HG03175 (cell line): ENCODE results near the gene C12orf75.

Source experiments
- ATAC-seq: cut with Tn5 transposase; IDR thresholded peaks from one replicate; pipeline ENCODE4 v1.9.1; 2021; ENCODE audit warnings: mild to moderate bottlenecking, moderate library complexity; ENCODE audit not compliant: unreplicated experiment

Gene C12orf75

GRCh38 chr12:105409279-105409678, 78.8 kb downstream of the C12orf75 start:
- ATAC-seq, result no peak

GRCh38 chr12:105409801-105410471, 79.4 kb downstream of the C12orf75 start:
- no peak for ATAC-seq

- ATAC-seq, result no peak
Observed at GRCh38 chr12:105413911-105414487, 83.5 kb downstream of the C12orf75 start.

DNA sequence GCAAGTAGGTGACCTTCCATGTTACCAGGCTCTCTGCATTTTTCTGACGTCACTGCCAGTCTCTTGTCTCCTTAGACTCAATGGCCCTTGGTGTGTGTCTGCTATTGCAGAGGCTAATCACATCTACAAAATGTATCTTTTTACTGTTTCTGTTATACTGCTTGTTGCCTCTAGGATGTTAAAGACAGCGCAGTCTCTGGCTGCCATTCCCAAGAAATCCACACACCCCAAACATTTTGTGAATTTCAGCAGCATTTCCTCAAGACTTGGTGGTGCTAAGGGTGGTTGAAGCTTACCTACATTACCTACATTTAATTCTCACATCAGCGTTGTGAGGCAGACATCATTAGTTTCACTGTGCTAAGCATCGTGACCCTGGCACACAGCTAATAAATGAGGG, 87.2 kb downstream of the C12orf75 start:
- no peak for ATAC-seq

GRCh38 chr12:105418229-105418628, 87.7 kb downstream of the C12orf75 start:
- no peak for ATAC-seq

GRCh38 chr12:105418821-105419291, 88.4 kb downstream of the C12orf75 start:
- ATAC-seq, result no peak

- no peak for ATAC-seq
Observed at GRCh38 chr12:105419606-105420005, 89.1 kb downstream of the C12orf75 start.

DNA sequence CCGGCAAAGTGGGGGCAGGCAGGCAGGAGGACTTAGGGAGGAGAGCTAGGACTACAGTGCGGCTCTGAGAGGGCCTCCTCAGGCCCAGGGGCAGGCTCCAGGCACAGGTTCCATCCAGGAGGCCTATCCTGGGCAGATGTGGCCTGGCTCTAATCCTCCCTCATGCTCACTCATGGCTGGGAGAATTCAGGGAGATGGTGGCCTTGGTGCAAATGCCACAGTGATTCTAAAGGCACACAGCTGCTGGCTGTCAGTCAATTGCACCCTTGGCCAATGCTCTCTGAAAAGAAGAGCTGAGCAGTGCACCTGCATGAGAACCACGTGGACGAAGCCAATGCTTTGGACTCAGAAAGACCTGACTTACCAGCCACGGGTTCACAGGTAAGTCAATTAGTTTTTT, 89.6 kb downstream of the C12orf75 start:
- ATAC-seq, result no peak

GRCh38 chr12:105420659-105421240, 90.3 kb downstream of the C12orf75 start:
- ATAC-seq, result peak; percentile 75
